ENCODE data around the gene SEL1L3. TPM values are rescaled to one million over a fixed set of nuclear protein-coding genes. Genes with fewer than 3 reads are reported as not detected.

The SEL1L3 gene
- total and polyA plus RNA-seq, 2 donors from 2014 or later: 8.2 to 60.3 TPM

GRCh38 chr4:25792876-25793275, 69.9 kb downstream of the SEL1L3 start:
- H3K9me3 ChIP-seq (ENCODE audit: control insufficient read depth in 2 of 3, insufficient read depth in 1 of 3, low read length in 3 of 3): no peaks in the 10 kb centered on the region
- no peak overlapping the region for H3K4me3 ChIP-seq (ENCODE audit: low read length in 3 of 3)
- no peak for DNase-seq
- FAIRE-seq: no peak
- no peaks in the 10 kb centered on the region for H3K27me3 ChIP-seq (ENCODE audit: control insufficient read depth, insufficient read depth, low read length)
- H3K36me3 ChIP-seq (ENCODE audit: control insufficient read depth in 2 of 3, insufficient read depth in 3 of 3, low read length in 3 of 3): no peaks in the 10 kb centered on the region
- no peak for TF ChIP-seq CTCF (IDR thresholded peaks at IDR 0.05; ENCODE audit: borderline replicate concordance, extremely low read depth, insufficient read depth)
- H3K9ac ChIP-seq (ENCODE audit: low read length in 3 of 3): no peak overlapping the region
- intact Hi-C loops (cut with DNase I): no loop called here
- no peaks in the 10 kb centered on the region for H3K4me1 ChIP-seq (ENCODE audit: control insufficient read depth in 2 of 3, insufficient read depth in 2 of 3, low read depth in 1 of 3, low read length in 3 of 3)
- no peak overlapping the region for H3K27ac ChIP-seq (ENCODE audit: low read depth in 2 of 2, low read length in 2 of 2)

- H3K27ac ChIP-seq (ENCODE audit: low read depth in 2 of 2, low read length in 2 of 2): no peak overlapping the region
- H3K9ac ChIP-seq (ENCODE audit: low read length in 3 of 3): no peak overlapping the region
- no peak for FAIRE-seq
- no peak overlapping the region for H3K4me3 ChIP-seq (ENCODE audit: low read length in 3 of 3)
- H3K36me3 ChIP-seq (ENCODE audit: control insufficient read depth in 2 of 3, insufficient read depth in 3 of 3, low read length in 3 of 3): no peaks in the 10 kb centered on the region
- no peaks in the 10 kb centered on the region for H3K9me3 ChIP-seq (ENCODE audit: control insufficient read depth in 2 of 3, insufficient read depth in 1 of 3, low read length in 3 of 3)
- no peaks in the 10 kb centered on the region for H3K4me1 ChIP-seq (ENCODE audit: control insufficient read depth in 2 of 3, insufficient read depth in 2 of 3, low read depth in 1 of 3, low read length in 3 of 3)
- no peaks in the 10 kb centered on the region for H3K27me3 ChIP-seq (ENCODE audit: control insufficient read depth, insufficient read depth, low read length)
- peak; percentile 28 for TF ChIP-seq CTCF (IDR thresholded peaks at IDR 0.05; ENCODE audit: borderline replicate concordance, extremely low read depth, insufficient read depth)
- intact Hi-C loops (cut with DNase I): no loop called here
- DNase-seq: no peak
Measured at GRCh38 chr4:25792200-25792791, 70.5 kb downstream of the SEL1L3 start.

GRCh38 chr4:25790024-25790423, 72.8 kb downstream of the SEL1L3 start:
- H3K9me3 ChIP-seq (ENCODE audit: control insufficient read depth in 2 of 3, insufficient read depth in 1 of 3, low read length in 3 of 3): no peaks in the 10 kb centered on the region
- no peak overlapping the region for H3K27ac ChIP-seq (ENCODE audit: low read depth in 2 of 2, low read length in 2 of 2)
- FAIRE-seq: no peak

More at GRCh38 chr4:25790024-25790423, 72.8 kb downstream of the SEL1L3 start:
- no peak for DNase-seq
- Histone ChIP-seq H3K36me3 (ENCODE audit: control insufficient read depth in 2 of 3, insufficient read depth in 3 of 3, low read length in 3 of 3) (no peaks in the 10 kb centered on the region), H3K4me3 (ENCODE audit: low read length in 3 of 3) (no peak overlapping the region), H3K27me3 (ENCODE audit: control insufficient read depth, insufficient read depth, low read length) (no peaks in the 10 kb centered on the region), H3K9ac (ENCODE audit: low read length in 3 of 3) (no peak overlapping the region), H3K4me1 (ENCODE audit: control insufficient read depth in 2 of 3, insufficient read depth in 2 of 3, low read depth in 1 of 3, low read length in 3 of 3) (no peaks in the 10 kb centered on the region)
- TF ChIP-seq CTCF (IDR thresholded peaks at IDR 0.05; ENCODE audit: borderline replicate concordance, extremely low read depth, insufficient read depth): no peak
- intact Hi-C loops (cut with DNase I): no loop called here

All from kidney (tissue), 14 donors.